HG03558 (cell line): Measurements from ENCODE around the gene SBDS.

Experiments
- ATAC-seq: cut with Tn5 transposase; IDR thresholded peaks from one replicate; pipeline ENCODE4 v1.9.1; 2021; ENCODE audit warnings: moderate number of reproducible peaks; ENCODE audit not compliant: unreplicated experiment; ENCODE audit errors: extremely low read depth

The SBDS gene

GRCh38 chr7:66948480-66949109, 46.8 kb downstream of the SBDS start:
- no peak for ATAC-seq

- no peak for ATAC-seq
These were observed 48.8 kb downstream of the SBDS start for GRCh38 chr7:66946545-66946944.

DNA sequence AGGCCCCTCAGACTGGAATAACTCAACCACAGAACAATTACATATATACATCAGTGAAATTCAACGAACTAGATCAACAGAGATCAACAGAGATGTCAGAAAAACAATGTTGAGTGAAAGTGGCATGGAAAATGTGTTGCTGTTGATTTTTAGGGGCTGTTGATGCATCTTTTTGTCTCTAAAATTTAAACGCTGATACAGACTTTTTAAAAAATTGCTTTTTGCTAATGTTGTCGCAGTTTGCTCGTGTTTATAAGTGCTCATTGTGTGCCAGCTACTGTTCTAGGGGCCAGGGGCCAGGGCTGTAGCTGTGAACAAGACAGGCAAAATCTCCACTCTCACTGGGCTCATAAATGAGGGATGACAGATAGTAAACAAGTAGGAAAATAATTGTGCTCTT, 56.1 kb downstream of the SBDS start:
- no peak for ATAC-seq

- no peak for ATAC-seq
These were observed 57.4 kb downstream of the SBDS start for GRCh38 chr7:66937940-66938339.
